Mucosa of rectum (tissue), 2 donors: ENCODE measurements around the gene SHLD1.
A peak's percentile ranks its signal among the peaks of the same experiment; 100 is the strongest.

Experiments
- H3K27ac ChIP-seq, 2 donors: one replicate each; pipeline ENCODE4 v1.7.0; 2013; ENCODE audit warnings: inconsistent platforms in 2 of 2, low read depth in 2 of 2, low read length in 2 of 2
- H3K27me3 ChIP-seq, 2 donors: one replicate each; pipeline ENCODE4 v1.7.0; 2013; ENCODE audit warnings: low read length in 2 of 2; ENCODE audit not compliant: control insufficient read depth in 2 of 2, insufficient read depth in 2 of 2
- H3K36me3 ChIP-seq, 2 donors: one replicate each; pipeline ENCODE4 v1.7.0; 2013; ENCODE audit warnings: low read length in 2 of 2; ENCODE audit not compliant: control insufficient read depth in 2 of 2, insufficient read depth in 2 of 2
- H3K4me1 ChIP-seq, 2 donors: one replicate each; pipeline ENCODE4 v1.7.0; 2013; ENCODE audit warnings: low read length in 2 of 2, mild to moderate bottlenecking in 1 of 2; ENCODE audit not compliant: control insufficient read depth in 2 of 2, insufficient read depth in 2 of 2
- H3K4me3 ChIP-seq, 2 donors: one replicate each; pipeline ENCODE4 v1.7.0; 2013; ENCODE audit warnings: low read length in 2 of 2
- H3K9ac ChIP-seq, 2 donors: one replicate each; pipeline ENCODE4 v1.7.0; 2013; ENCODE audit warnings: low read length in 2 of 2, low read depth in 1 of 2, mild to moderate bottlenecking in 1 of 2
- H3K9me3 ChIP-seq, 2 donors: one replicate each; pipeline ENCODE4 v1.7.0; 2013; ENCODE audit warnings: low read length in 2 of 2; ENCODE audit not compliant: control insufficient read depth in 2 of 2
- donor health status: healthy.
- donor health status: Normal muscosa, but diverticular disease.

The SHLD1 gene

GRCh38 chr20:5829241-5829809 lies 79.1 kb downstream of the SHLD1 start:
- Histone ChIP-seq H3K4me1 (no peaks in the 10 kb centered on the region), H3K27me3 (no peaks in the 10 kb centered on the region), H3K27ac (no peak overlapping the region), H3K9ac (no peak overlapping the region), H3K4me3 (no peak overlapping the region), H3K9me3 (no peaks in the 10 kb centered on the region), H3K36me3 (no peaks in the 10 kb centered on the region)

- Histone ChIP-seq H3K27me3 (no peaks in the 10 kb centered on the region), H3K36me3 (no peaks in the 10 kb centered on the region), H3K27ac (no peak overlapping the region)
Observed at GRCh38 chr20:5831539-5832237, 81.5 kb downstream of the SHLD1 start.

GRCh38 chr20:5833309-5833941 lies 83.2 kb downstream of the SHLD1 start:
- Histone ChIP-seq H3K27ac (no peak overlapping the region), H3K4me1 (peaks cover 4 to 5% of the 10 kb centered on the region in 2 donors)

More at GRCh38 chr20:5831539-5832237, 81.5 kb downstream of the SHLD1 start:
- Histone ChIP-seq H3K4me3 (no peak overlapping the region), H3K9me3 (no peaks in the 10 kb centered on the region), H3K4me1 (peaks cover 4 to 5% of the 10 kb centered on the region in 2 donors), H3K9ac (no peak overlapping the region)

GRCh38 chr20:5834436-5835005 lies 84.3 kb downstream of the SHLD1 start:
- no peak overlapping the region for H3K9ac ChIP-seq
- H3K36me3 ChIP-seq, result no peaks in the 10 kb centered on the region
- peak overlapping the region in 1 of 2 donors; percentile 56 for H3K27ac ChIP-seq
- peaks cover 4 to 5% of the 10 kb centered on the region in 2 donors for H3K4me1 ChIP-seq
- no peaks in the 10 kb centered on the region for H3K27me3 ChIP-seq
- H3K9me3 ChIP-seq, result no peaks in the 10 kb centered on the region
- no peak overlapping the region for H3K4me3 ChIP-seq

More at GRCh38 chr20:5833309-5833941, 83.2 kb downstream of the SHLD1 start:
- Histone ChIP-seq H3K9ac (no peak overlapping the region), H3K27me3 (no peaks in the 10 kb centered on the region), H3K9me3 (no peaks in the 10 kb centered on the region), H3K36me3 (no peaks in the 10 kb centered on the region), H3K4me3 (no peak overlapping the region)

- Histone ChIP-seq H3K4me3 (no peak overlapping the region), H3K9ac (no peak overlapping the region), H3K27me3 (no peaks in the 10 kb centered on the region), H3K4me1 (peaks cover 4 to 5% of the 10 kb centered on the region in 2 donors), H3K27ac (peak overlapping the region in 1 of 2 donors; percentile 56), H3K36me3 (no peaks in the 10 kb centered on the region), H3K9me3 (no peaks in the 10 kb centered on the region)
Observed at GRCh38 chr20:5835321-5835821, 85.2 kb downstream of the SHLD1 start.

- Histone ChIP-seq H3K9ac (no peak overlapping the region), H3K4me1 (peaks cover 4 to 5% of the 10 kb centered on the region in 2 donors), H3K36me3 (no peaks in the 10 kb centered on the region), H3K9me3 (no peaks in the 10 kb centered on the region), H3K4me3 (no peak overlapping the region), H3K27ac (no peak overlapping the region), H3K27me3 (no peaks in the 10 kb centered on the region)
Observed at GRCh38 chr20:5835871-5836270, 85.7 kb downstream of the SHLD1 start.

- H3K4me3 ChIP-seq, result no peak overlapping the region
Observed at GRCh38 chr20:5836569-5836968, 86.4 kb downstream of the SHLD1 start.

GRCh38 chr20:5840411-5841002 lies 90.3 kb downstream of the SHLD1 start:
- no peak overlapping the region for H3K9ac ChIP-seq
- H3K27ac ChIP-seq, result no peak overlapping the region
- H3K4me1 ChIP-seq, result no peaks in the 10 kb centered on the region
- H3K9me3 ChIP-seq, result no peaks in the 10 kb centered on the region
- no peaks in the 10 kb centered on the region for H3K36me3 ChIP-seq
- no peaks in the 10 kb centered on the region for H3K27me3 ChIP-seq
- no peak overlapping the region for H3K4me3 ChIP-seq

More at GRCh38 chr20:5836569-5836968, 86.4 kb downstream of the SHLD1 start:
- Histone ChIP-seq H3K27me3 (no peaks in the 10 kb centered on the region), H3K36me3 (no peaks in the 10 kb centered on the region), H3K27ac (no peak overlapping the region), H3K4me1 (peaks cover 4 to 5% of the 10 kb centered on the region in 2 donors), H3K9me3 (no peaks in the 10 kb centered on the region), H3K9ac (no peak overlapping the region)

GRCh38 chr20:5841522-5841921 lies 91.3 kb downstream of the SHLD1 start:
- no peak overlapping the region for H3K27ac ChIP-seq
- H3K4me1 ChIP-seq, result peaks cover 0 to 3% of the 10 kb centered on the region in 2 donors
- H3K27me3 ChIP-seq, result no peaks in the 10 kb centered on the region
- H3K9ac ChIP-seq, result no peak overlapping the region
- no peaks in the 10 kb centered on the region for H3K36me3 ChIP-seq
- H3K9me3 ChIP-seq, result no peaks in the 10 kb centered on the region
- H3K4me3 ChIP-seq, result no peak overlapping the region
